ENCODE measurements around the gene C10orf62.

DNA sequence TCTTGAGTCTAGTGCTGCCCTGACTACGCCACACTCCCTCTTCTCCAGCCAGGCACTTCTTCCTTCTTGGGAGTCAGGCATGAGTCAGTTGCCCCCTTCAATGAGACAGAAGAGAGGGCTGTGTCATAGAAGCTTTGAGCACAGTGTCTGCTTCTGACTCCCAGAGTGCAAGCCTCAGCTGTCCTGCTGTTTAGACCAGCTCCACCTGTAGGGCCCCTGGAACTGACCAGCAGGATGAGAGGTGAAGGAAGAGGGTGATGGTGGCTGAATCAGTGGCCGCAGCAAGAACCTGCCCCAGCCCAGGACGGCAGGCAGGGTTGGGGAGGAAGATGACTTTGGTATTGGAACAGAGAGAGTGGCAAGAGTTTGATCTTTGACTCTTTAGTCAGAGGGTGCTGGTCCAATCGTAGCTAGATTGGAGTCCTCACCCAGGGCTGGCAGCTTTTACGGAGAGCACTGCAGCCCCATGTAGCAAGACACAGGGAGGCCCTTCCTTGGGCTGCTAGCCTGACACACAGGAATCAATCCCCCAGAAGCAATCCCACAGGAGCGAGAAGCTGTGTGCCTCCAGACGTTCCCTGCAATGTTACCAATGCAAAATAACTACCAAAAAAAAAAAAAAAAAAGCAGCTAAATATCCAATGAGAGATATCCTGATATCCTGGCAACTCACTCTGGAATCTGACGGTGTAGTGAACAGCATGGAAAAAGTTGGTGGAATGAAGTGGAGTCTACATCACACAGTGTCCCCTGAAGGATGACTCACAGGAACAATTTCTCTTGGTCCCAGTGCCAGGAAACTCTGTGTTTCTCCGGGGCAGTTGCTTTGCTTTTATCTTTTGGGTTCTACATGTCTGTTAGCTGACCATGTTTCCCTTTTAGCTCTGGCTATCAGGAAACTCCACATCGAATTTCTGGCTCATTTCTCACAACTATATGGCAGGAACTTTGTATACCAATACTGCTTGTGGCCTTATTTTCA is 6.9 kb downstream of the C10orf62 start:
- no peak for TF ChIP-seq CTCF (conservative IDR thresholded peaks at IDR 0.05)
- no peak for TF ChIP-seq ZFX (IDR thresholded peaks at IDR 0.05)

All from C4-2B (cell line).